Measurements from ENCODE around the gene ZNF205.

DNA sequence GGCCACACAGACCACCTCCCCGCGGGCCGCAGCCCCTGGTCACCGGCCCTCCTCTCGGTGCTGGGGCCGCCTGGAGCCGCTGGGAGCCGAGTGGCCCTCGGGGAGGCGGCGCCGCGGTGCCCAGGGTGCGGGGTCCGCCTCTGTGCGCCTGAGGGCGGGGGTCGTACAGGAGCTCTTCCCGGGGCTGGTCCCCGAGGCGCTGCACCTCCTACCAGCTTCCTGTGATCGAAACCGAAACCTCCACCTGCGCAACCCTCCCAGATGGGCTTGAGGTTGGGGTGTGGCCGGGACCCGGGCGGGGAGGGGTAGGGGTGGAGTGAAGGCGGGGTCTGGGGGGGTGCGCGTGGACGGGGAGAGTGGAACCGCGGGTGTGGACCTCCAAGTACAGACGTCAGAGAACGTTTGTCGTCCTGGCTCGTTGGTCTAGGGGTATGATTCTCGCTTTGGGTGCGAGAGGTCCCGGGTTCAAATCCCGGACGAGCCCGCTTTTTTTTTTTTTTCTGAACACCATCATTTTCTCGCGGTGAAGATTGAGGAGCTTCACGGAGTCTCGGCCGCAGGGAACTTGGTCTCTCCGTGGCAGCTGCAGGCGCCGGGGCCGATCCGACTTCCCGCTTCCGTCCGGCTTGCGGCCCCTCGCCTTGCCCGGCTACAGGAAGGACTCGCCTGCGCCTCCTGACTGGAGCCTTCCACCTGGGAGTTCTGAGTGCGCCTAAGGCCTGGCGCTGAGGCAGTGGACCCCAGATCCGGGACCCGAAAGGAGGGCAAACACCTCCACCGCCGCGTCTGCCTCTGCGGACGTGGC lies 46.3 kb downstream of the ZNF205 start:
- TF ChIP-seq POLR2A (IDR thresholded peaks at IDR 0.05): no peak
- TF ChIP-seq, protein P1, sequence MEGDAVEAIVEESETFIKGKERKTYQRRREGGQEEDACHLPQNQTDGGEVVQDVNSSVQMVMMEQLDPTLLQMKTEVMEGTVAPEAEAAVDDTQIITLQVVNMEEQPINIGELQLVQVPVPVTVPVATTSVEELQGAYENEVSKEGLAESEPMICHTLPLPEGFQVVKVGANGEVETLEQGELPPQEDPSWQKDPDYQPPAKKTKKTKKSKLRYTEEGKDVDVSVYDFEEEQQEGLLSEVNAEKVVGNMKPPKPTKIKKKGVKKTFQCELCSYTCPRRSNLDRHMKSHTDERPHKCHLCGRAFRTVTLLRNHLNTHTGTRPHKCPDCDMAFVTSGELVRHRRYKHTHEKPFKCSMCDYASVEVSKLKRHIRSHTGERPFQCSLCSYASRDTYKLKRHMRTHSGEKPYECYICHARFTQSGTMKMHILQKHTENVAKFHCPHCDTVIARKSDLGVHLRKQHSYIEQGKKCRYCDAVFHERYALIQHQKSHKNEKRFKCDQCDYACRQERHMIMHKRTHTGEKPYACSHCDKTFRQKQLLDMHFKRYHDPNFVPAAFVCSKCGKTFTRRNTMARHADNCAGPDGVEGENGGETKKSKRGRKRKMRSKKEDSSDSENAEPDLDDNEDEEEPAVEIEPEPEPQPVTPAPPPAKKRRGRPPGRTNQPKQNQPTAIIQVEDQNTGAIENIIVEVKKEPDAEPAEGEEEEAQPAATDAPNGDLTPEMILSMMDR (IDR thresholded peaks at IDR 0.05): peak in 1 of 12 donors; percentile 14
